ENCODE data around the gene IP6K1.
"Not testable (repeated sequence)": the region's sequence is repeated elsewhere in the genome, so short reads cannot be mapped to it uniquely, and the experiment has no call there.

Gene IP6K1

DNA sequence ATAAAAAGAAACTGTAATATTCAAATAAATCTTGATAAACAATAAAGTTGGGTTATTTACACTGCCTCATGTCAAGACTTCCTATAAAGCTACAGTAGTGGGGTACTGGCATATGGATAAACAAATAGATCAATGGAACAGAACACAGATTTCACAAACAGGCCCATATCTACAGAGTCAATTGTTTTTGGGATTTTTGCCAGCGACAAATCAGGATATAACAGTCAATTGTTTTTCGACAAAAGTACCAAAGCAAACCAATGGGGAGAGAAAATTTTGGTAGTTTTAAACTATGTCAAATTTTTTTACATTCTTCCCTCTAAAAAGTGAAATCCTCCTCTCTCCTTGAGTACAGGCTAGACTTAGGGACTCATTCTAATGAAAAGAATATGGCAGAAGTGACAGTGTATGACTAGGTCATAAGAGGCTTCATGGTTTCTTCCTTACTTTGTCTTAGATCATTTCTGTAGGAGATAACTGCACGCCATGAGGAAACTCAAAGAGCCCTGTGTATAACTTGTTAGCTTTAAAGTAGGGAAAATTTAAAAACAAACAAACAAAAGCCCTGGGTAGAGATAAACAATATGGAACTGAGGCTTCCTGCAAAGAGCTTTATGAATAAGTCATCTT lies 16.9 kb downstream of the IP6K1 start:
- in situ Hi-C loops (cut with MboI; ENCODE audit: low sequenced_read_pairs), result no loop called here

DNA sequence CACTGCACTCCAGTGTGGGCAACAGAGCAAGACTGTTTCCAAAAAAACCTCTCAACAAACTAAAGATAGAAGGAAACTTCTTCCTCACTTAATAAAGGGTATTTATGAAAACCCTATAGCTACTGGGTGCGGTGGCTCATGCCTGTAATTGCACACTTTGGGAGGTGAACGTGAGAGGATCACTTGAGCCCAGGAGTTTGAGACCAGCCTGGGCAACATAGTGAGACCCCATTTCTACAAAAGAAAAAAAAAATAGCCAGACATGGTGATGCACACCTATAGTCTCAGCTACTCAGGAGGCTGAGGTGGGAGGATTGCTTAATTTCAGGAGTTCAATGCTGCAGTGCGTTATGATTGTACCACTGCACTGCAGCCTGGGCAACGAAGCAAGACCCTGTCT lies 22.4 kb downstream of the IP6K1 start:
- in situ Hi-C loops (cut with MboI; ENCODE audit: low sequenced_read_pairs), result no loop called here

DNA sequence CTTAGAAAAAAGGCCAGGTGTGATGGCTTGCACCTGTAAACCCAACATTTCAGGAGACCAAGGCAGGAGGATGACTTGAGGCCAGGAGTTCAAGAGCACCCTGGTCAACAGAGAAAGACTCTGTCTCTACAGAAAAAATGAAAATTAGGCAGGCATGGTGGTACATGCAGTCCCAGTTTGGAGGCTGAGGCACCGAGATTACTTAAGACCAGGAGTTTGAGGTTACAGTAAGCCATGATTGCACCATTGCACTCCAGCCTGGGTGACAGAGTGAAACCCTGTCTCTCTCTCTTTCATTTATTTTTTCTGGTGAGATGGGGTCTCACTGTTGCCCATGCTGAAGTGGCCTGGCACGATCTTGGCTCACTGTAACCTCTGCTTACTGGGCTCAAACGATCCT lies 24.7 kb downstream of the IP6K1 start:
- in situ Hi-C loops (cut with MboI; ENCODE audit: low sequenced_read_pairs), result no loop called here

DNA sequence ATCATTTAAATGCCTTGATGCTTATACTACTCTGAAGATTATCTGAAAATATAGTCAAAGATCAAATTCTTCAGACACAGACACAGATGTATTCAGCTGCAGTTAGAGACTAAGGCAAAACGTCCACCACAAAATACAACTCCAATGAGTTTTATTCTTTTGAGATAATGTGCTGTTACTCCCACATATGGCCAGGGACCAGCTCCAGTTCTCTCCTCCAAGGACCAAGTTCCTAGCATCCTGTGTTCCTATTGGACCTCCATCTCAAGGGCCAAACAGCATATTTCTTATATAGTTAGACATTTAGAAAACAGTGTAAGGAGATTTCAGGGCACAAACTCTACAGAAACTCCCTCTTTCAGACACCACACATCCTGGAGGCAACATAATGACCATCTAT lies 27.1 kb downstream of the IP6K1 start:
- in situ Hi-C loops (cut with MboI; ENCODE audit: low sequenced_read_pairs), result no loop called here

DNA sequence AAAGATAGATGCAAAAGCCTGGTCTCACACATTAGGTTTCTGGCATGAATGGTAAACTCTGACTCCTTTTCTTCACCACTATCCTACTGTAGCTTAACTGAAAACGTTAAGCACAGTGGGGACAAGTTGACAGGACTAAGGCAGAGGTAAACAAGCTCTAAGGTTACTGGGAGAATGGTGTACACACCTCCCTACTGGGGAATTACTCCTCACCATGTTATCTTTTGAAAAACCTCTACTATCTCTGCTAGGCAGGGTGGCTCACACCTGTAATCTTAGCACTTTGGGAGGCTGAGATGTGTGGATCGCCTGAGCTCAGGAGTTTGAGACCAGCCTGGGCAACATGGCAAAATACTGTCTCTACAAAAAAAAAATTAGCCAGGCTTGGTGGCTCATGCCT lies 29.1 kb downstream of the IP6K1 start:
- in situ Hi-C loops (cut with MboI; ENCODE audit: low sequenced_read_pairs), result no loop called here

DNA sequence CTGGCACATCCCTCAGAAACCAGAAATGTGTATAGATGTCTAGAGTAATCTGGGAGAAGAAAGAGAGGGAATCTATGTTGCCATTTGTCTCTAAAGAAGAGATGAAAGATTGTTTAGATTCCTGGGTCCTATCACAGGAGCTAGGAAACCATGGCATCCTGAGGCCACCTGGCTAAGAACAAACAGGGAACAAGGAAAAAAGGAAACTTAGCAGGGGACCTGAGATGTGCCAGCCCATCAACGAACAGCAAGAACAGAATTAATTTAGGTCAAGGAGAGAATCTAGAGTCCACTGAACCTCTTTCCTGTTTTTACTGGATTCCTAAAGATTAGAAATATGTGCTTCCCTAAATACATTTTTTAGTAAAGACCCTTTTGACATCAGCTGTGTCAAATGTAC lies 30.3 kb downstream of the IP6K1 start:
- in situ Hi-C loops (cut with MboI; ENCODE audit: low sequenced_read_pairs), result no loop called here

DNA sequence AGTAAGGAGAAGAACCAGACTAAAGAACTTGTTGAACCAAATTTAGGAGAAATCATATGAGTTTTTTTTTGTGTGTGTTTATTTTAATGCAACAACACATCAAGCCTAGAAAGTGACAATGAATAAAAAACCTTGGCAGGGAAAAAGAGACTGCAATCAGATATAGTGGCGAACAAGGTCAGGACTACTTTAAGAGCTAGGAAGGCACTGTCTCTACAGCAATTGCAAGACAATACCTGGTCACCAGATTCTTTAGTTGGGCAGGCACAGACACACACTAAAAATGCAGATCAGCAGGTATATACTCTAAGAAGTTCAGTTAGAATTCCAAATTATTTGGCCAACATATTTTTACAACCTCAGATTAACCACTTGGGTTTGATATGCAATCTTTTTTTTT lies 31.8 kb downstream of the IP6K1 start:
- in situ Hi-C loops (cut with MboI; ENCODE audit: low sequenced_read_pairs), result no loop called here

DNA sequence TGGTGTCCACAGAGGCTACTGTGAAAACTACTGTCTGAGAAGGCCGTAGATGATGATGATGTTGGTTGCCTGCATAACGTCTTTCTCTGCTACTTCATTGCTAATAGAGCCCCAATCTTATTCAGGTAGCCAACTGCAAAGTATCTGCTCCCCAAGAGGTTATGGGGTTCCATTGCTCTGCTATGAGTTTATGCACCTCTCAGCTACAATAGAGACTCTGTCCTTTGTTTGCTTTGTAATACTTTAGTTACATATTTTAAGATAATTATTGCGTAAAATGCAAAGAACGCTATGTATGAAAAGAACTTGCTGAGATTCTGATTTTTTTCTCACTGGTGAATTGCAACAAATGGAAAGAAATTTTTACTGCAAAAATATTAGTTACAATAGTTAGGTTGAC lies 34.8 kb downstream of the IP6K1 start:
- in situ Hi-C loops (cut with MboI; ENCODE audit: low sequenced_read_pairs), result no loop called here

DNA sequence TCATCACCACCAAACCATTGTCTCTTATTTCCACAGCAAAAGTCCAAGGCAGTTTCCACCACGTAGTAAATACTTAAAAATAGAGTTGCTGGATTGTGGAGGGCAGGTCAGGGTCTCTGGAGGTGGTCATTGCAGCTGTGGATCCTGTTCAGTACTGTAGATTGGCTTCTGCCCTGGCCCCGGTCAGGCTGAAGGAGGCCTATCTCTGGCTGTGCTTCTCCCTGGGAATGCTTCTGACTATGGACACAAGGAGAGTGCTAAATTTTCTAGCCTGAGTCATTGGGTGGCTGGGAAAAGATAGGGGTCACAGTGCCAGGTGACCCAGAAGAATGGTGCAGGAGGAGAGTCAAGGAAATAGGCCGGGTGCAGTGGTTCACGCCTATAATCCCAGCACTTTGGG lies 36.3 kb downstream of the IP6K1 start:
- in situ Hi-C loops (cut with MboI; ENCODE audit: low sequenced_read_pairs), result no loop called here

DNA sequence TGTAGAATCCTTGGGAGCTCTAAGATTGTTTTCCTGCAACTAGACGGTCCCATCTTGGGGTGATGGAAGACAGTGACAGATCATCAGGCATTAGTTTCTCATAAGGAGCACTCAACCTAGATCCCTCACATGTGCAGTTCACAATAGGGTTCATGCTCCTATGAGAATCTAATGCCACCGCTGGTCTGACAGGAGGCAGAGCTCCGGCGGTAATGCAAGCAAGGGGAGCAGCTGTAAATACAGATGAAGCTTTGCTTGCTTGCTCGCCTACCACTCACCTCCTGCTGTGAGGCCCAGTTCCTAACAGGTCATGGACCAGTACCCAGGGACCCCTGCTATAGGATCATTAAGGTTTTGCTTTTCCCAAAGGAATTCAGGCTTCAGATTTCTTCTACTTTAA lies 37.5 kb downstream of the IP6K1 start:
- in situ Hi-C loops (cut with MboI; ENCODE audit: low sequenced_read_pairs), result not testable (repeated sequence)

DNA sequence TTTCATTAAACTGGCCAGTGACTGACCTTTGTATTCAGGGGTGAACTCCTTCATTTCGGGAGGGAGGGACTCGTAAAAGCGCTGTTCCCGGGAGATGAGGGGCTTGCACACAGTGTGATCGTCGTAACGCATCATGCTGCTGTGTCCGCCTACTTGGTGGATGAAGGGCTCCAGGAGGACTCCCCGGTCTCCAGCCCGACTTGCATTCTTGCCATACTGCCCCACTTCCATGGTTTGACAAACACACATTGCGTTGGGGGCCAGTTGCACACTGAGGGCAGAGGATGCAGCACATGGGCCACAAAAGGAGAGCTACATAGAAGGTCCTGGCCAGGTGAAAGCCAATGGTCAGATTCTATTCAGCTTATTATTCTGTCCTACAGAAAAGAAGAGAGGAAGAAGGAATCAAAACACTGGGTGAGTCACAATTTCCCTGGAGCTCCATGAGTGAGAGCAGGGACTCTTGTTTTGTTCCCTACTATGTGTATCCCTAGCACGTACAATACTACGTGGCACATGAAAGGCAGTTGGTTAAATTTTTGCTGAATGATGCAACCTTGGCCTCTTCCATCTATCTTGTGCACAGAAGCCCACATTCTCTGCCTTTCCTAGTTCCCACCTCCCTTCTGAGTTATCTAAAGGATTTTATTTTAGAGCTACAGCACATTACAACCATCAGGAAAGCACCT lies 38.4 kb downstream of the IP6K1 start:
- in situ Hi-C loops (cut with MboI; ENCODE audit: low sequenced_read_pairs), result no loop called here

DNA sequence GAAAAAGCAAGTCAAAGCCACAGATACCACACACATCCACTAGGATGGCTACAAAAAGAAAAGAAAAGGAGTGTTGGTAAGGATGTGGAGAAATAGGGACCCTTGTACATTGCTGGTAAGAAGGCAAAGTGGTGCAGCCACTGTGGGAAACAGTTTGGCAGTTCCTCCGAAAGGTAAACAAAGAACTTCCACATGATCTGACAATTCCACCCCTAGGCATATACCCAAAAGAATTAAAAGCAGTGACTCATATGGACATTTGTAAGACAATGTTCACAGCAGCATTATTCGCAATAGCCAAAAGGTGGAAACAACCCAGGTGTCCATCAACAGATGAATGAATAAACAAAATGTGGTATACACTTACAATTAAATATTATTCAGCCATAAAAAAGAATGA lies 40.4 kb downstream of the IP6K1 start:
- in situ Hi-C loops (cut with MboI; ENCODE audit: low sequenced_read_pairs), result no loop called here

DNA sequence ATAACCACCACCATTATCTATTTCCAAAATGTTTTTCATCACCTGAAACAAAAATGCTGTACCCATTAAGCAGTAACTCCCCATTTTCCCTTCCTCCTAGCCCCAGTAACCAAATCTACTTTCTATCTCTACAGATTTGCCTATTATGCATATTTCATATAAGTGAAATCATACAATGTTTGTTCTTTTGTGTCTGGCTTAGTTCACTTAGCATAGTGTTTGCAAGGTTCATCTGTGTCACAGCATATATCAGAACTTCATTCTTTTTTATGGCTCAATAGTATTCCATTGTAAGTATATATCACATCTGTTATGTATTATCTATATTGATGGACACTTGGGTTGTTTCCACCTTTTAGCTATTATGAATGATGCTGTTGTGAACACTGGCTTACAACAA lies 45.9 kb downstream of the IP6K1 start:
- in situ Hi-C loops (cut with MboI; ENCODE audit: low sequenced_read_pairs), result no loop called here

DNA sequence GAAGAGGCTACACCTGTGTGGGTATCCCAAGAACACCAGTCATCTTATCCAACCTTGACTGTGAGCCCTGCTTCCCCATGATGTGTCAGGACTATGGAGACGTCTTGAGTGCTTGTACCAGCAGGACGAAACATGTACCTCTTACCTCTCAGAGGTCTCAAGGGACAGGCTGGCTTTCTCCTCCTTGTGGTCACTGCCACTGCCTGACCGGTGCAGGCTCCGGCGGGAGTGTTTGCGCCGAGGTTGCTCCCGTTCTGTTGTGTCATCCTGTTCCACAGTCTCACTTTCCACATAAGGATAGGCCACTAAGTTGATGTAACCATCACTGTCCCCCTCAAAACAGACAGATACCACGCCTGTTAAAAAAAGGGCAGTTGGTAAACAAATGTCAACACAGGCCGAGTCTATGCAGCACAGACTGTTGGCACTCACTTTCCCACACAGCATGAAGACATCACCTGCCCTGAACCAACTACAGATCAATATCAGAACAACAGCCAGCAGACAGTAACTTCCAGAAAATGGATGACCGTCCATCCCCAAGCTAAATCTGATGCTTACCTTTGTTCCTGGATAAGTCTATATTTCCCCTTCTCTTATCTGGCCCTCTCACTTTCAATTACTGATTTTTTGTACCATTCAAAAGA lies 48.2 kb downstream of the IP6K1 start:
- in situ Hi-C loops (cut with MboI; ENCODE audit: low sequenced_read_pairs), result no loop called here

DNA sequence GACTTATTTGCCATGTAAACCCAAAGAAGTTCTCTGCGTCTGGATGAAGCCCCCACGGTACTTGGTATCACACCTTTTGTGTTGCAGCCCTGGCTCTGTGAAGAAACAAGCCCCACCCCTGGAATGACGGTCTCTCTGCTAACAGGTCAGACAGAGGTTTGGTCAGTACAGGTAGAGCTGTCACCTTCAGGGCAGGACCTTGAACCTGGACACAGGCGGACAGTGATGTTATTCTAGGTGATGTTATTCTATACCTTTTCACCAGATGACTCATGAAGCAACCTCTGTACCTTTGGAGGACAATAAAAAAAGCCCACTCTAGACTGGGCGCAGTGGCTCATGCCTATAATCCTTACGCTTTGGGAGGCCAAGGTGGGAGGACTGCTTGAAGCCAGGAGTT lies 51.6 kb downstream of the IP6K1 start:
- in situ Hi-C loops (cut with MboI; ENCODE audit: low sequenced_read_pairs), result no loop called here

DNA sequence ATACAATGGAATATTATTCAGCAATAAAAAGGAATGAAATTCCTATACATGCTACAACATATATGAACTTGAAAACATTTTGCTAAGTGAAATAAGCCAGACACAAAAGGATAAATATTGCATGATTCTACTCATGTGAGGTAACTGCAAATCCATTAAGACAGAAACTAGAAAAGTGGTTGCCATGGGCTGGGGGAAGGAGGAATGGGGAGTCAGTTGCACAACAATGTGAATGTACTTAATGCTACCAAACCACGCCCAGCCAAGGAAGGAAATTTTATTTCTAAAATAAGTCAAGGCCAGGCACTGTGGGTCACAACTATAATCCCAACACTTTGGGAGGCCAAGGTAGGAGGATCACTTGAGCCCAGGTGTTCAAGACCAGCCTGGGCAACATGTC lies 52.8 kb downstream of the IP6K1 start:
- in situ Hi-C loops (cut with MboI; ENCODE audit: low sequenced_read_pairs), result no loop called here

DNA sequence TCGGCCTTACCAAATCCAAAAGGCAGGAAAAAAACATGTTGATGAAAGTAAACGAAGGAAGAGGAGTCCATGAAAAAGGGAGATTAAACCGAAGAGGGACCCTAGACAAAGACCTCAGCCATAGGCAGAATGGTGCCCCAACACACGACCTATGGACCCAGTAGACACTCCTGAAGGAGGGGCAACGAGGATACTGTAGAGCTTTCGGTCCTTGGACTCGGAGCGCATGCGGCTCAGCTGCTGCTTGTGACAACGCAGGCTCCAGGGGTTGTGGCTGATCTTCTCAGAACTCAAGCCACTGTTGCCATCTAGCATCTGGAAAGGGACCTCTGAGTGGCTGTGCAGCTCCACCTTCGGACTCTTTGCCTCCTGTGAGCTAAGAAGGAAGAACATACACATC lies 53.7 kb downstream of the IP6K1 start:
- in situ Hi-C loops (cut with MboI; ENCODE audit: low sequenced_read_pairs), result no loop called here

DNA sequence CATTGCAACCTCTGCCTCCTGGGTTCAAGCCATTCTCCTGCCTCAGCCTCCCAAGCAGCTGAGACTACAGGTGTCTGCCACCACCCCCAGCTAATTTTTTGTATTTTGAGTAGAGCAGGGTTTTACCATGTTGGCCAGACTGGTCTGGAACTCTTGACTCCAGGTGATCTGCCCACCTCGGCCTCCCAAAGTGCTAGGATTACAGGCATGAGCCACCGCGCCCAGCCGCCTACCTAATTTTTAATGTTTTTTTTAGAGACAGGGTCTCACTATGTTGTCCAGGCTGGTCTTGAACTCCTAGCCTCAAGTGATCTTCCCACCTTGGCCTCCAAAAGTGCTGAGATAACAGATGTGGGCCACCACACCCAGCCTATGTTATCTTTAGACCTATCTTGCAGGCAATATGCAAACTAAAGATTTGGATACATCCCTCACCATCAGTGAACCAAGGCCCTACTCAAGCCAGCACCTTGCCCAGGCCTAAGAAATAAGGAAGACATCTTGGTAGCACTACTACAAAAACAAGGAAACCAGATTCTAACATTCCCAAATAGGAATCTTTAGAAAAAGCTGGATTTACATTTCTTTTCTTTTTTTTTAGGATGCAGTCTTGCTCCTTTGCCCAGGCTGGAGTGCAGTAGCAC lies 56.3 kb downstream of the IP6K1 start:
- in situ Hi-C loops (cut with MboI; ENCODE audit: low sequenced_read_pairs), result no loop called here

DNA sequence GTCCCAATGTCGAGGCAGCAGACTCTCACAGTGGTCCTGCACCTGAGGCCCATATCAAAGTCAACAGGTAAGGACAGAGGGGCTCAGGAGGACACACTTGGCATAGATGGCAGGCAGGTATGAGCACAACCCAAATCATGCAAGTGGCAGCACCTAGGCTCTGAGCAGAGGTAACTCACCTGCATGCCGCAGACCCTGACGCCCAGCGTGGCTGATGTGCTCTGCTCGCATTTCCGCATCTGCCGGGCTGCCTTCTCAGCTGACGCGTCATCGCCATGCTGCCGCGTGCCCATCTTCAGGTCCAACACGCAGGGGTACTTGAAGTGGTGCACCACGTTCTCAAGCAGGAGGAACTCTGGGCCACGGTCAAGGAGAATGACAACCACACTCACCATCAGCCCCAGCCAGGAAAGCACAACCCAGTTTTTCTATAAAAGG lies 58.4 kb downstream of the IP6K1 start:
- in situ Hi-C loops (cut with MboI; ENCODE audit: low sequenced_read_pairs), result no loop called here

DNA sequence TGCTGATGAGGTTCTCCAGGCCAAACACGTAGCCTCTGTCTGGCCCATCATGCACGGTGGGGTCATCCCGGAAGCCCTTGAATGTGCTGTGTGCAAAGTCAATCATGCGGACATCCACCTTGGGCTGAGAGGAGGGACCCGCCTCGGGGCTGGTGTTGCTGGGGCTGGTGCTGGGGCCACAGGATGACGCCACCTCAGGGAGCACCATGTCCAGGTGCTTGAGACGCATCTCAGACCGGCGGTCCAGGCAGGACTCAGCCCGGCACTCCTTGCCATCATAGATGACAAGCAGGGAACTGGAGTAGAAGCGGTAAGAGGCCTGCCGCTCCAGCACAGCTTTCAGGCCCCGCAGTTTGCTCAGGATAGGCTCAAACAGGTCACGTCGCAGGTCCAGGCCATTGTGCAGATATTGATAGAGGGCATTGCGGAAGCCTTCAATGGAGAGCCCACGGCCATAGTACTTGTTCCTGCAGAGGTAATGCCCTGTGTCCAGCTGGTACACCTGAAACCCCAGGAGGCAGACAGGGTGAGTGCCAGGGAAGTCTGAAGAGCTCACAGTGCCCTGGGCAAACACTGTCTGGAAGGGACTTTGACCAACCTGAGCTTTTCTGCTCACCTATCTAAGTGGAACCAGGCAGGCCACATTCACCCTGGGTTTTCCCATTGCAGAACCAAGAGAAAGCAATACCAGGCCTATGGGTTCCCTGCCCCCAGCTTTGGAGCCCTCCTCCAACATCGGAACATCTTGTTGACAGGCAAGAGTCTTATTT lies 59.0 kb downstream of the IP6K1 start:
- in situ Hi-C loops (cut with MboI; ENCODE audit: low sequenced_read_pairs), result no loop called here
